GM13976 (cell line): ENCODE results near the gene CBX7.

Source experiments
- DNase-seq: peaks from one replicate; pipeline ENCODE4 v3.0.0; 2012; ENCODE audit warnings: low spot score
- CTCF ChIP-seq: IDR thresholded peaks from 2 replicates; pipeline ENCODE4 v1.5.1; 2012; ENCODE audit warnings: borderline replicate concordance, mild to moderate bottlenecking; ENCODE audit not compliant: insufficient read depth; ENCODE audit errors: extremely low read depth, missing control alignments, control extremely low read depth
- in situ Hi-C: fragments of 300-500 bp; cut with MboI; formaldehyde crosslinking; loops from one replicate; pipeline ENCODE4 v1.12.0; 2022; ENCODE audit warnings: low sequenced_read_pairs, mixed read lengths, inconsistent platforms; ENCODE audit not compliant: unreplicated experiment

Gene CBX7

GRCh38 chr22:39092111-39092862, 60.2 kb downstream of the CBX7 start:
- TF ChIP-seq CTCF = no peak
- in situ Hi-C loops = no loop called here
- DNase-seq = no peak

- TF ChIP-seq CTCF = no peak
- in situ Hi-C loops = no loop called here
- no peak for DNase-seq
Observed at GRCh38 chr22:39091126-39092081, 61.1 kb downstream of the CBX7 start.

GRCh38 chr22:39090426-39091064, 61.9 kb downstream of the CBX7 start:
- TF ChIP-seq CTCF = no peak
- in situ Hi-C loops = no loop called here
- DNase-seq = no peak

- no peak for DNase-seq
- no peak for TF ChIP-seq CTCF
- in situ Hi-C loops = no loop called here
Observed at GRCh38 chr22:39089928-39090327, 62.6 kb downstream of the CBX7 start.

- no peak for DNase-seq
- TF ChIP-seq CTCF = no peak
- in situ Hi-C loops = no loop called here
Observed at GRCh38 chr22:39088685-39089032, 63.8 kb downstream of the CBX7 start.

GRCh38 chr22:39087881-39088684, 64.4 kb downstream of the CBX7 start:
- DNase-seq = no peak
- in situ Hi-C loops = no loop called here
- no peak for TF ChIP-seq CTCF
